Peyer's patch (tissue), 4 donors: ENCODE results near the gene TMED7.

ENCODE experiments used
- POLR2A ChIP-seq, 2 donors: fragments of 450-650 bp; IDR thresholded peaks; one replicate each; pipeline ENCODE4 v1.5.1; 2017; ENCODE audit warnings: antibody characterized with exemption in 2 of 2, mild to moderate bottlenecking in 2 of 2, moderate library complexity in 2 of 2
- TF ChIP-seq, protein P1 (sequence below), 6 experiments: fragments of 450-650 bp in 4 of 6; fragments of 200-600 bp in 2 of 6; sonication (generic) in 1 of 6; IDR thresholded peaks; one replicate each; pipeline ENCODE4 v1.5.1; 2017 to 2019; ENCODE audit warnings: antibody characterized with exemption in 6 of 6, mild to moderate bottlenecking in 3 of 6, moderate library complexity in 1 of 6

DNA sequence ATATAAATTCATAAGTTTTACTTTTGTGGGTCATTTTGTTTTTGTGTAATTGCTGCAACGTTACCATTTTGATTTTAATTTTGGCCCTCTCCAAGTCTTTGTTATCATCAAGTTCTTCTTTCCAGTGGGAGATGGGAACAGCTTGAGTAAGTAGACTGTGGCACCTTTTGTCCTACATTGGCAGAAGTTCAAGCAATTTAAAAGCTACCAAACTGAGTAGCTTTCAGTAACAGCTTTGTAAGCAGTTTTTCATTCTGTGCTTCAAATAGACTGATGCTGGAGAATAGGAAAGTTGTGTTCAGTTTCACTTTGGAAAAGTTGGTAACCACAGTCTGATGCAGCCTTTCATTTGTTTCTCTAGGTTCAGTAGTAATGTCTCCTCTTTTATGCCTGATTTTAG is 47.8 kb upstream of the TMED7 start:
- TF ChIP-seq, protein P1, sequence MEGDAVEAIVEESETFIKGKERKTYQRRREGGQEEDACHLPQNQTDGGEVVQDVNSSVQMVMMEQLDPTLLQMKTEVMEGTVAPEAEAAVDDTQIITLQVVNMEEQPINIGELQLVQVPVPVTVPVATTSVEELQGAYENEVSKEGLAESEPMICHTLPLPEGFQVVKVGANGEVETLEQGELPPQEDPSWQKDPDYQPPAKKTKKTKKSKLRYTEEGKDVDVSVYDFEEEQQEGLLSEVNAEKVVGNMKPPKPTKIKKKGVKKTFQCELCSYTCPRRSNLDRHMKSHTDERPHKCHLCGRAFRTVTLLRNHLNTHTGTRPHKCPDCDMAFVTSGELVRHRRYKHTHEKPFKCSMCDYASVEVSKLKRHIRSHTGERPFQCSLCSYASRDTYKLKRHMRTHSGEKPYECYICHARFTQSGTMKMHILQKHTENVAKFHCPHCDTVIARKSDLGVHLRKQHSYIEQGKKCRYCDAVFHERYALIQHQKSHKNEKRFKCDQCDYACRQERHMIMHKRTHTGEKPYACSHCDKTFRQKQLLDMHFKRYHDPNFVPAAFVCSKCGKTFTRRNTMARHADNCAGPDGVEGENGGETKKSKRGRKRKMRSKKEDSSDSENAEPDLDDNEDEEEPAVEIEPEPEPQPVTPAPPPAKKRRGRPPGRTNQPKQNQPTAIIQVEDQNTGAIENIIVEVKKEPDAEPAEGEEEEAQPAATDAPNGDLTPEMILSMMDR (IDR thresholded peaks at IDR 0.05), result no peak
- TF ChIP-seq POLR2A (IDR thresholded peaks at IDR 0.05), result no peak
